Measurements from ENCODE around the gene RRAGC. TPM values are rescaled to one million over a fixed set of nuclear protein-coding genes. Genes with fewer than 3 reads are reported as not detected.
"Not testable (repeated sequence)": the region's sequence is repeated elsewhere in the genome, so short reads cannot be mapped to it uniquely, and the experiment has no call there.

Gene RRAGC
- total RNA-seq, 6 experiments from 2014 or later: 7.6 to 16.5 (median 8.6) TPM

- peaks cover 0 to 14% of the 10 kb centered on the region in 2 donors for H3K27me3 ChIP-seq
- no peak for ATAC-seq
- TF ChIP-seq CTCF (IDR thresholded peaks at IDR 0.05) (no peak), POLR2A (IDR thresholded peaks at IDR 0.05) (no peak)
- H3K9me3 ChIP-seq: no peaks in the 10 kb centered on the region
- intact Hi-C loops (cut with DNase I): no loop called here
- H3K4me3 ChIP-seq: no peak overlapping the region
- WGBS (ENCODE audit: insufficient coverage, low coverage, low lambda C conversion rate, missing lambda C conversion rate): 49% methylated on average over 6 of the region's 7 CpGs
- DNase-seq: no peak
- H3K36me3 ChIP-seq: no peaks in the 10 kb centered on the region
- H3K4me1 ChIP-seq: peaks cover 0 to 11% (median 3%) of the 10 kb centered on the region in 4 donors
- no peak overlapping the region for H3K27ac ChIP-seq
These were observed 45.1 kb downstream of the RRAGC start for GRCh38 chr1:38814444-38814983.

GRCh38 chr1:38812981-38813380 lies 46.6 kb downstream of the RRAGC start:
- no peaks in the 10 kb centered on the region for H3K36me3 ChIP-seq
- no peak overlapping the region for H3K27ac ChIP-seq
- no peak for DNase-seq
- no peak overlapping the region for H3K4me3 ChIP-seq
- WGBS (ENCODE audit: insufficient coverage, low coverage, low lambda C conversion rate, missing lambda C conversion rate): 48% methylated on average over 5 of the region's 5 CpGs
- no peak for ATAC-seq
- peaks cover 0 to 3% (median 0%) of the 10 kb centered on the region in 4 donors for H3K4me1 ChIP-seq
- no peaks in the 10 kb centered on the region for H3K9me3 ChIP-seq
- TF ChIP-seq CTCF (IDR thresholded peaks at IDR 0.05): no peak
- TF ChIP-seq POLR2A (IDR thresholded peaks at IDR 0.05): no peak
- intact Hi-C loops (cut with DNase I): no loop called here
- peaks cover 0 to 10% of the 10 kb centered on the region in 2 donors for H3K27me3 ChIP-seq

- H3K27ac ChIP-seq; H3K4me1 ChIP-seq; intact Hi-C loops (cut with DNase I); ATAC-seq; H3K9me3 ChIP-seq; H3K4me3 ChIP-seq; H3K27me3 ChIP-seq; H3K36me3 ChIP-seq; DNase-seq: not testable (repeated sequence)
- WGBS (ENCODE audit: insufficient coverage, low coverage, low lambda C conversion rate, missing lambda C conversion rate): no CpG with 5 or more reads among the region's 4 CpGs
These were observed 48.1 kb downstream of the RRAGC start for GRCh38 chr1:38811466-38811865.

- ATAC-seq (no peak), DNase-seq (no peak)
- no peak overlapping the region for H3K4me3 ChIP-seq
- intact Hi-C loops (cut with DNase I): no loop called here
- WGBS (ENCODE audit: insufficient coverage, low coverage, low lambda C conversion rate, missing lambda C conversion rate): 87% methylated on average over 1 of the region's 1 CpG
- H3K27me3 ChIP-seq: peaks cover 0 to 9% of the 10 kb centered on the region in 2 donors
- no peaks in the 10 kb centered on the region for H3K36me3 ChIP-seq
- H3K4me1 ChIP-seq: no peaks in the 10 kb centered on the region
- no peaks in the 10 kb centered on the region for H3K9me3 ChIP-seq
- H3K27ac ChIP-seq: no peak overlapping the region
- TF ChIP-seq POLR2A (IDR thresholded peaks at IDR 0.05) (no peak), CTCF (IDR thresholded peaks at IDR 0.05) (no peak)
These were observed 53.5 kb downstream of the RRAGC start for GRCh38 chr1:38806090-38806489.

- Histone ChIP-seq H3K4me3 (no peak overlapping the region), H3K4me1 (no peaks in the 10 kb centered on the region), H3K9me3 (no peaks in the 10 kb centered on the region), H3K36me3 (no peaks in the 10 kb centered on the region), H3K27ac (no peak overlapping the region), H3K27me3 (peaks cover 0 to 9% of the 10 kb centered on the region in 2 donors)
- no peak for ATAC-seq
- 54% methylated on average over 6 of the region's 8 CpGs for WGBS (ENCODE audit: insufficient coverage, low coverage, low lambda C conversion rate, missing lambda C conversion rate)
- no peak for DNase-seq
- TF ChIP-seq POLR2A (IDR thresholded peaks at IDR 0.05): no peak
- TF ChIP-seq CTCF (IDR thresholded peaks at IDR 0.05): no peak
- intact Hi-C loops (cut with DNase I): no loop called here
These were observed 54.5 kb downstream of the RRAGC start for GRCh38 chr1:38805036-38805435.

Data from right lobe of liver (tissue), 6 donors.